HG02571 (cell line): ENCODE results near the gene RNU5B-1.

Source experiments
- ATAC-seq: cut with Tn5 transposase; IDR thresholded peaks from one replicate; pipeline ENCODE4 v1.9.1; 2021; ENCODE audit warnings: mild to moderate bottlenecking, moderate library complexity; ENCODE audit not compliant: unreplicated experiment

The RNU5B-1 gene

GRCh38 chr15:65327651-65328393 lies 23.3 kb downstream of the RNU5B-1 start:
- ATAC-seq: no peak

GRCh38 chr15:65328506-65329287 lies 24.2 kb downstream of the RNU5B-1 start:
- ATAC-seq: no peak

GRCh38 chr15:65329288-65329983 lies 25.0 kb downstream of the RNU5B-1 start:
- ATAC-seq: no peak

GRCh38 chr15:65329984-65330735 lies 25.7 kb downstream of the RNU5B-1 start:
- no peak for ATAC-seq

GRCh38 chr15:65330934-65331645 lies 26.6 kb downstream of the RNU5B-1 start:
- no peak for ATAC-seq

- ATAC-seq: no peak
Observed at GRCh38 chr15:65331811-65332210, 27.3 kb downstream of the RNU5B-1 start.

- no peak for ATAC-seq
Observed at GRCh38 chr15:65332391-65333147, 28.1 kb downstream of the RNU5B-1 start.

GRCh38 chr15:65333148-65333820 lies 28.8 kb downstream of the RNU5B-1 start:
- ATAC-seq: no peak

GRCh38 chr15:65333856-65334255 lies 29.4 kb downstream of the RNU5B-1 start:
- ATAC-seq: no peak

GRCh38 chr15:65334586-65335231 lies 30.2 kb downstream of the RNU5B-1 start:
- ATAC-seq: no peak

GRCh38 chr15:65335278-65336055 lies 31.0 kb downstream of the RNU5B-1 start:
- ATAC-seq: no peak

GRCh38 chr15:65336493-65337435 lies 32.3 kb downstream of the RNU5B-1 start:
- ATAC-seq: no peak

- ATAC-seq: no peak
Observed at GRCh38 chr15:65337436-65338070, 33.1 kb downstream of the RNU5B-1 start.

GRCh38 chr15:65338366-65338765 lies 33.9 kb downstream of the RNU5B-1 start:
- no peak for ATAC-seq

GRCh38 chr15:65338823-65339222 lies 34.3 kb downstream of the RNU5B-1 start:
- ATAC-seq: no peak

- no peak for ATAC-seq
Observed at GRCh38 chr15:65339416-65339815, 34.9 kb downstream of the RNU5B-1 start.
